ENCODE measurements around the gene RAD51B. TPM values are rescaled to one million over a fixed set of nuclear protein-coding genes. Genes with fewer than 3 reads are reported as not detected.

The RAD51B gene
- total RNA-seq, 1 experiment from 2014 or later = 23.3 TPM

GRCh38 chr14:68124979-68125731 is 305.6 kb downstream of the RAD51B start:
- CTCF ChIA-PET = no interaction called here
- no TSS peak for BruUV-seq (replicated peaks)

GRCh38 chr14:68127166-68127565 is 307.6 kb downstream of the RAD51B start:
- intact Hi-C loops (cut with micrococcal nuclease; ENCODE audit: unreplicated experiment) = no loop called here
- no peak overlapping the region for H3K4me3 ChIP-seq (ENCODE audit: low read depth, low read length, poor library complexity, severe bottlenecking)
- no peak overlapping the region for H3K27ac ChIP-seq (ENCODE audit: low read depth, low read length, poor library complexity, severe bottlenecking)
- no peaks in the 10 kb centered on the region for H3K27me3 ChIP-seq (replicated peaks; ENCODE audit: insufficient read depth, low read depth, low read length, poor library complexity)
- H3K36me3 ChIP-seq (ENCODE audit: insufficient read depth, low read length, poor library complexity, severe bottlenecking) = no peaks in the 10 kb centered on the region
- POLR2A ChIA-PET (ENCODE audit: low non-redundant PET) = no interaction called here
- CTCF ChIA-PET = no interaction called here
- DNase-seq (ENCODE audit: low spot score) = no peak
- BruUV-seq (replicated peaks) = no TSS peak
- TF ChIP-seq, protein P1, sequence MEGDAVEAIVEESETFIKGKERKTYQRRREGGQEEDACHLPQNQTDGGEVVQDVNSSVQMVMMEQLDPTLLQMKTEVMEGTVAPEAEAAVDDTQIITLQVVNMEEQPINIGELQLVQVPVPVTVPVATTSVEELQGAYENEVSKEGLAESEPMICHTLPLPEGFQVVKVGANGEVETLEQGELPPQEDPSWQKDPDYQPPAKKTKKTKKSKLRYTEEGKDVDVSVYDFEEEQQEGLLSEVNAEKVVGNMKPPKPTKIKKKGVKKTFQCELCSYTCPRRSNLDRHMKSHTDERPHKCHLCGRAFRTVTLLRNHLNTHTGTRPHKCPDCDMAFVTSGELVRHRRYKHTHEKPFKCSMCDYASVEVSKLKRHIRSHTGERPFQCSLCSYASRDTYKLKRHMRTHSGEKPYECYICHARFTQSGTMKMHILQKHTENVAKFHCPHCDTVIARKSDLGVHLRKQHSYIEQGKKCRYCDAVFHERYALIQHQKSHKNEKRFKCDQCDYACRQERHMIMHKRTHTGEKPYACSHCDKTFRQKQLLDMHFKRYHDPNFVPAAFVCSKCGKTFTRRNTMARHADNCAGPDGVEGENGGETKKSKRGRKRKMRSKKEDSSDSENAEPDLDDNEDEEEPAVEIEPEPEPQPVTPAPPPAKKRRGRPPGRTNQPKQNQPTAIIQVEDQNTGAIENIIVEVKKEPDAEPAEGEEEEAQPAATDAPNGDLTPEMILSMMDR (conservative IDR thresholded peaks at IDR 0.05; ENCODE audit: low read depth, low read length) = no peak
- TF ChIP-seq EZH2 (IDR thresholded peaks at IDR 0.05; ENCODE audit: borderline replicate concordance, low read depth, low read length, poor library complexity, severe bottlenecking) = no peak
- H3K4me1 ChIP-seq (ENCODE audit: insufficient read depth, low read length, poor library complexity, severe bottlenecking) = peaks cover 2% of the 10 kb centered on the region
- H3K9me3 ChIP-seq (ENCODE audit: low read depth, low read length, poor library complexity, severe bottlenecking) = no peaks in the 10 kb centered on the region

More at GRCh38 chr14:68124979-68125731, 305.6 kb downstream of the RAD51B start:
- Histone ChIP-seq H3K36me3 (ENCODE audit: insufficient read depth, low read length, poor library complexity, severe bottlenecking) (no peaks in the 10 kb centered on the region), H3K27me3 (replicated peaks; ENCODE audit: insufficient read depth, low read depth, low read length, poor library complexity) (no peaks in the 10 kb centered on the region), H3K9me3 (ENCODE audit: low read depth, low read length, poor library complexity, severe bottlenecking) (no peaks in the 10 kb centered on the region), H3K4me1 (ENCODE audit: insufficient read depth, low read length, poor library complexity, severe bottlenecking) (no peaks in the 10 kb centered on the region), H3K27ac (ENCODE audit: low read depth, low read length, poor library complexity, severe bottlenecking) (no peak overlapping the region), H3K4me3 (ENCODE audit: low read depth, low read length, poor library complexity, severe bottlenecking) (no peak overlapping the region)
- POLR2A ChIA-PET (ENCODE audit: low non-redundant PET) = no interaction called here
- TF ChIP-seq EZH2 (IDR thresholded peaks at IDR 0.05; ENCODE audit: borderline replicate concordance, low read depth, low read length, poor library complexity, severe bottlenecking) = no peak
- TF ChIP-seq, protein P1 (conservative IDR thresholded peaks at IDR 0.05; ENCODE audit: low read depth, low read length) = no peak
- DNase-seq (ENCODE audit: low spot score) = no peak
- intact Hi-C loops (cut with micrococcal nuclease; ENCODE audit: unreplicated experiment) = no loop called here

GRCh38 chr14:68131907-68132306 is 312.3 kb downstream of the RAD51B start:
- BruUV-seq (replicated peaks) = no TSS peak
- ChIA-PET CTCF (no interaction called here), POLR2A (ENCODE audit: low non-redundant PET) (no interaction called here)
- H3K27me3 ChIP-seq (replicated peaks; ENCODE audit: insufficient read depth, low read depth, low read length, poor library complexity) = no peaks in the 10 kb centered on the region
- no peaks in the 10 kb centered on the region for H3K9me3 ChIP-seq (ENCODE audit: low read depth, low read length, poor library complexity, severe bottlenecking)
- H3K4me1 ChIP-seq (ENCODE audit: insufficient read depth, low read length, poor library complexity, severe bottlenecking) = peaks cover 5% of the 10 kb centered on the region
- no peak for DNase-seq (ENCODE audit: low spot score)
- H3K36me3 ChIP-seq (ENCODE audit: insufficient read depth, low read length, poor library complexity, severe bottlenecking) = no peaks in the 10 kb centered on the region
- H3K27ac ChIP-seq (ENCODE audit: low read depth, low read length, poor library complexity, severe bottlenecking) = no peak overlapping the region
- intact Hi-C loops (cut with micrococcal nuclease; ENCODE audit: unreplicated experiment) = no loop called here
- no peak overlapping the region for H3K4me3 ChIP-seq (ENCODE audit: low read depth, low read length, poor library complexity, severe bottlenecking)
- TF ChIP-seq EZH2 (IDR thresholded peaks at IDR 0.05; ENCODE audit: borderline replicate concordance, low read depth, low read length, poor library complexity, severe bottlenecking) = no peak
- TF ChIP-seq, protein P1 (conservative IDR thresholded peaks at IDR 0.05; ENCODE audit: low read depth, low read length) = no peak

Measured in A673 (cell line).